ENCODE results near the gene MSH3.

MSH3 gene

GRCh38 chr5:80654054-80654390 is 430 bp upstream of the MSH3 start:
- TF ChIP-seq, protein P1, sequence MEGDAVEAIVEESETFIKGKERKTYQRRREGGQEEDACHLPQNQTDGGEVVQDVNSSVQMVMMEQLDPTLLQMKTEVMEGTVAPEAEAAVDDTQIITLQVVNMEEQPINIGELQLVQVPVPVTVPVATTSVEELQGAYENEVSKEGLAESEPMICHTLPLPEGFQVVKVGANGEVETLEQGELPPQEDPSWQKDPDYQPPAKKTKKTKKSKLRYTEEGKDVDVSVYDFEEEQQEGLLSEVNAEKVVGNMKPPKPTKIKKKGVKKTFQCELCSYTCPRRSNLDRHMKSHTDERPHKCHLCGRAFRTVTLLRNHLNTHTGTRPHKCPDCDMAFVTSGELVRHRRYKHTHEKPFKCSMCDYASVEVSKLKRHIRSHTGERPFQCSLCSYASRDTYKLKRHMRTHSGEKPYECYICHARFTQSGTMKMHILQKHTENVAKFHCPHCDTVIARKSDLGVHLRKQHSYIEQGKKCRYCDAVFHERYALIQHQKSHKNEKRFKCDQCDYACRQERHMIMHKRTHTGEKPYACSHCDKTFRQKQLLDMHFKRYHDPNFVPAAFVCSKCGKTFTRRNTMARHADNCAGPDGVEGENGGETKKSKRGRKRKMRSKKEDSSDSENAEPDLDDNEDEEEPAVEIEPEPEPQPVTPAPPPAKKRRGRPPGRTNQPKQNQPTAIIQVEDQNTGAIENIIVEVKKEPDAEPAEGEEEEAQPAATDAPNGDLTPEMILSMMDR (conservative IDR thresholded peaks at IDR 0.05; ENCODE audit: low read length): no peak
- TF ChIP-seq EZH2phosphoT487 (IDR thresholded peaks at IDR 0.05; ENCODE audit: borderline replicate concordance): no peak
- Histone ChIP-seq H3K4me3 (ENCODE audit: low read length, poor library complexity, severe bottlenecking) (peak overlapping the region; percentile 91), H3F3A (ENCODE audit: low read depth) (no peaks in the 10 kb centered on the region), H3K9me2 (replicated peaks; ENCODE audit: low read depth, low read length) (no peaks in the 10 kb centered on the region), H3K27me3 (ENCODE audit: insufficient read depth, low read length, poor library complexity, severe bottlenecking) (no peaks in the 10 kb centered on the region), H3K9me3 (ENCODE audit: insufficient read depth, low read depth, low read length) (no peaks in the 10 kb centered on the region), H3K4me1 (ENCODE audit: insufficient read depth, low read length, poor library complexity, severe bottlenecking) (peaks cover 38% of the 10 kb centered on the region), H2AFZ (ENCODE audit: low read length) (0 out of 2 replicates have a peak overlapping the region, but pooled peaks have one; percentile 19), H3K4me2 (ENCODE audit: low read depth, low read length, poor library complexity, severe bottlenecking) (no peak overlapping the region), H3K79me2 (ENCODE audit: insufficient read depth, low read length) (peaks cover 33% of the 10 kb centered on the region), H3K36me3 (ENCODE audit: insufficient read depth, low read length) (peaks cover 9% of the 10 kb centered on the region; the same call in 1 of the 2 replicates), H4K20me1 (ENCODE audit: insufficient read depth, low read length, poor library complexity, severe bottlenecking) (peaks cover 16% of the 10 kb centered on the region), H3K9ac (ENCODE audit: low read depth, low read length, poor library complexity, severe bottlenecking) (peak overlapping the region; percentile 98)

- TF ChIP-seq, protein P1 (conservative IDR thresholded peaks at IDR 0.05; ENCODE audit: low read length): no peak
- TF ChIP-seq EZH2phosphoT487 (IDR thresholded peaks at IDR 0.05; ENCODE audit: borderline replicate concordance): no peak
- Histone ChIP-seq H3K79me2 (ENCODE audit: insufficient read depth, low read length) (peaks cover 44% of the 10 kb centered on the region), H2AFZ (ENCODE audit: low read length) (peak overlapping the region; percentile 24; the same call in 1 of the 2 replicates), H3F3A (ENCODE audit: low read depth) (no peaks in the 10 kb centered on the region), H3K9me2 (replicated peaks; ENCODE audit: low read depth, low read length) (no peaks in the 10 kb centered on the region), H3K4me2 (ENCODE audit: low read depth, low read length, poor library complexity, severe bottlenecking) (peak overlapping the region; percentile 98), H3K36me3 (ENCODE audit: insufficient read depth, low read length) (peaks cover 20% of the 10 kb centered on the region), H3K9ac (ENCODE audit: low read depth, low read length, poor library complexity, severe bottlenecking) (peak overlapping the region; percentile 98), H3K4me3 (ENCODE audit: low read length, poor library complexity, severe bottlenecking) (peak overlapping the region; percentile 91), H3K27me3 (ENCODE audit: insufficient read depth, low read length, poor library complexity, severe bottlenecking) (no peaks in the 10 kb centered on the region), H3K9me3 (ENCODE audit: insufficient read depth, low read depth, low read length) (peaks cover 6% of the 10 kb centered on the region; the same call in 1 of the 2 replicates), H4K20me1 (ENCODE audit: insufficient read depth, low read length, poor library complexity, severe bottlenecking) (peaks cover 16% of the 10 kb centered on the region), H3K4me1 (ENCODE audit: insufficient read depth, low read length, poor library complexity, severe bottlenecking) (peaks cover 38% of the 10 kb centered on the region)
These were observed 851 bp downstream of the MSH3 start for GRCh38 chr5:80655231-80655774.

DNA sequence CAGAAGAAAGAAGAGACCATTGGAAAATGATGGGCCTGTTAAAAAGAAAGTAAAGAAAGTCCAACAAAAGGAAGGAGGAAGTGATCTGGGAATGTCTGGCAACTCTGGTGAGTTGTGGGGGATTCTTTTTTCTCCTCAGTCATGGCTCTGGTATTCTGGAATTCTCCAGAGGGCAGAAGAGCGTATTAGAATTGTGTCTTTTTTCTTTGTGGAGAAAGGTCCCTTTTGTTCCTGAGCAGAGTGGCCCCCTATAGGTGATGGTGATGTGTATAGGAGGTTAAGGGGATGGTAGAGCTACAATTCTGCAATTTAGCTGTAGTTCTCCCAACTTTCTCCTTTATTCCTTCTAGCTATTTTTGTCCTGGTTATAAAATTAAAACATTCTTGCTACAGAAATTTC is 2.0 kb downstream of the MSH3 start:
- H3K36me3 ChIP-seq (ENCODE audit: insufficient read depth, low read length): peaks cover 25% of the 10 kb centered on the region
- no peaks in the 10 kb centered on the region for H3F3A ChIP-seq (ENCODE audit: low read depth)
- no peak overlapping the region for H2AFZ ChIP-seq (ENCODE audit: low read length)
- peaks cover 8% of the 10 kb centered on the region; the same call in 1 of the 2 replicates for H3K9me3 ChIP-seq (ENCODE audit: insufficient read depth, low read depth, low read length)
- H3K4me3 ChIP-seq (ENCODE audit: low read length, poor library complexity, severe bottlenecking): peak overlapping the region; percentile 91
- peaks cover 16% of the 10 kb centered on the region for H4K20me1 ChIP-seq (ENCODE audit: insufficient read depth, low read length, poor library complexity, severe bottlenecking)
- peaks cover 52% of the 10 kb centered on the region for H3K79me2 ChIP-seq (ENCODE audit: insufficient read depth, low read length)
- H3K4me1 ChIP-seq (ENCODE audit: insufficient read depth, low read length, poor library complexity, severe bottlenecking): peaks cover 47% of the 10 kb centered on the region
- H3K27me3 ChIP-seq (ENCODE audit: insufficient read depth, low read length, poor library complexity, severe bottlenecking): no peaks in the 10 kb centered on the region
- no peak for TF ChIP-seq EZH2phosphoT487 (IDR thresholded peaks at IDR 0.05; ENCODE audit: borderline replicate concordance)
- TF ChIP-seq, protein P1 (conservative IDR thresholded peaks at IDR 0.05; ENCODE audit: low read length): peak; percentile 68
- peak overlapping the region; percentile 98 for H3K9ac ChIP-seq (ENCODE audit: low read depth, low read length, poor library complexity, severe bottlenecking)
- peak overlapping the region; percentile 98 for H3K4me2 ChIP-seq (ENCODE audit: low read depth, low read length, poor library complexity, severe bottlenecking)
- H3K9me2 ChIP-seq (replicated peaks; ENCODE audit: low read depth, low read length): no peaks in the 10 kb centered on the region

Data from Loucy (cell line).